MCF 10A (cell line): ENCODE results near the gene DGKD. TPM values are rescaled to one million over a fixed set of nuclear protein-coding genes. Genes with fewer than 3 reads are reported as not detected.

Experiments used
- BruUV-seq: library from RNA; stranded (reverse); fragments of 400-500 nt; replicated peaks from 2 replicates; lab custom pipeline; 2021; lab: Mats Ljungman, UMichigan
- CTCF ChIA-PET: fragments of 300-600 bp; sonication (Branson Sonifier 250); formaldehyde crosslinking; extraction: SDS; loops from one replicate; lab custom pipeline; 2021; ENCODE audit warnings: antibody characterized with exemption, inconsistent platforms; lab: Yijun Ruan, JAX
- POLR2A ChIA-PET: fragments of 300-600, 350-650 bp; sonication (Branson Sonifier 250); formaldehyde crosslinking; extraction: SDS; loops from one replicate; lab custom pipeline; 2020; ENCODE audit warnings: antibody characterized with exemption, inconsistent platforms; lab: Yijun Ruan, JAX
- DNase-seq: peaks from one replicate; pipeline ENCODE4 v3.0.0-alpha.2; 2018; ENCODE audit not compliant: unreplicated experiment
- H3K27ac Mint-ChIP-seq: one replicate; pipeline ENCODE4 v1.8.0; 2022; ENCODE audit warnings: mild to moderate bottlenecking, low read depth, mixed read lengths; ENCODE audit not compliant: unreplicated experiment
- H3K27me3 Mint-ChIP-seq: one replicate; pipeline ENCODE4 v1.8.0; 2022; ENCODE audit warnings: mixed read lengths; ENCODE audit not compliant: insufficient read depth, unreplicated experiment
- H3K36me3 Mint-ChIP-seq: one replicate; pipeline ENCODE4 v1.8.0; 2022; ENCODE audit warnings: mild to moderate bottlenecking, moderate library complexity, mixed read lengths; ENCODE audit not compliant: insufficient read depth, unreplicated experiment
- H3K4me1 Mint-ChIP-seq: one replicate; pipeline ENCODE4 v1.8.0; 2022; ENCODE audit warnings: mixed read lengths; ENCODE audit not compliant: insufficient read depth, unreplicated experiment
- H3K4me3 Mint-ChIP-seq: one replicate; pipeline ENCODE4 v1.8.0; 2022; ENCODE audit warnings: mild to moderate bottlenecking, moderate library complexity, mixed read lengths; ENCODE audit not compliant: unreplicated experiment
- H3K9me3 Mint-ChIP-seq: one replicate; pipeline ENCODE4 v1.8.0; 2022; ENCODE audit warnings: mixed read lengths; ENCODE audit not compliant: unreplicated experiment
- intact Hi-C: fragments of 100-400 bp; cut with micrococcal nuclease; formaldehyde crosslinking; loops from 2 replicates; pipeline ENCODE4 v1.14.1; 2022
- total RNA-seq: library from RNA; stranded (reverse); gene quantifications from 2 replicates; pipeline ENCODE4 v1.2.3, GENCODE V29; 2022
- TF ChIP-seq, protein P1 (sequence below): fragments of 200-600 bp; IDR thresholded peaks from one replicate; pipeline ENCODE4 v1.8.0; 2022; ENCODE audit warnings: antibody characterized with exemption, mild to moderate bottlenecking; ENCODE audit not compliant: unreplicated experiment

Gene DGKD
- total RNA-seq, 1 experiment from 2014 or later = 59.1 TPM

DNA sequence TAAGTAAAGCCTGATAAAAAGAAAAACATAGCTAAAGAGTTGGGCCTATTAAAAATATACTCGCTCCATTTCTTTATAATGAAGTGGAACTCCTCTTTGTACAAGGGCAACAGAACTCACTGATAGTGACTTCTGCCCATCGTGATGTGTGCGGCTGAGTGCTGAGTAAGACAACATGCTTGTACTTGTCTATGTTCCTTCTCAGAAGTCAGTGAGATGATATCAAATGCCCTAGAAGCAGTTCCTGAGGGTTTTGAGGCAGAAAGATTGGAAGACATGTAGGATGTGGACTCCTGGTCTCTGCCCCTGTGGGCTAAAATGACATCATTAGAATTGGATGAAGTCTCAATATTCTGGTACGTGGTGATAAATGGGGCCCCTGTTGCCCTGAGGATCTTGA lies 138.5 kb downstream of the DGKD start:
- Mint-ChIP-seq H3K4me3 (peak overlapping the region; percentile 17), H3K9me3 (no peaks in the 10 kb centered on the region), H3K27me3 (no peaks in the 10 kb centered on the region), H3K4me1 (peaks cover 40% of the 10 kb centered on the region), H3K36me3 (peaks cover 36% of the 10 kb centered on the region), H3K27ac (peak overlapping the region; percentile 97)
- POLR2A ChIA-PET = interaction anchor here (0.5 to 1.5 kb wide), 9 partner anchors 10 to 707 kb away, joined by 3 to 8 read pairs (median 4); partner anchors contain the start of genes UGT1A5 and USP40
- TF ChIP-seq, protein P1, sequence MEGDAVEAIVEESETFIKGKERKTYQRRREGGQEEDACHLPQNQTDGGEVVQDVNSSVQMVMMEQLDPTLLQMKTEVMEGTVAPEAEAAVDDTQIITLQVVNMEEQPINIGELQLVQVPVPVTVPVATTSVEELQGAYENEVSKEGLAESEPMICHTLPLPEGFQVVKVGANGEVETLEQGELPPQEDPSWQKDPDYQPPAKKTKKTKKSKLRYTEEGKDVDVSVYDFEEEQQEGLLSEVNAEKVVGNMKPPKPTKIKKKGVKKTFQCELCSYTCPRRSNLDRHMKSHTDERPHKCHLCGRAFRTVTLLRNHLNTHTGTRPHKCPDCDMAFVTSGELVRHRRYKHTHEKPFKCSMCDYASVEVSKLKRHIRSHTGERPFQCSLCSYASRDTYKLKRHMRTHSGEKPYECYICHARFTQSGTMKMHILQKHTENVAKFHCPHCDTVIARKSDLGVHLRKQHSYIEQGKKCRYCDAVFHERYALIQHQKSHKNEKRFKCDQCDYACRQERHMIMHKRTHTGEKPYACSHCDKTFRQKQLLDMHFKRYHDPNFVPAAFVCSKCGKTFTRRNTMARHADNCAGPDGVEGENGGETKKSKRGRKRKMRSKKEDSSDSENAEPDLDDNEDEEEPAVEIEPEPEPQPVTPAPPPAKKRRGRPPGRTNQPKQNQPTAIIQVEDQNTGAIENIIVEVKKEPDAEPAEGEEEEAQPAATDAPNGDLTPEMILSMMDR = no peak
- intact Hi-C loops = loop anchor here (10.0 kb wide), 1 partner anchor 62 kb away; no protein-coding TSS in a partner anchor
- CTCF ChIA-PET = interaction anchor here (0.8 to 0.9 kb wide), 2 partner anchors 72 to 441 kb away, joined by 3 to 4 read pairs; no protein-coding TSS in a partner anchor
- BruUV-seq = no TSS peak
- peak; percentile 74 for DNase-seq

DNA sequence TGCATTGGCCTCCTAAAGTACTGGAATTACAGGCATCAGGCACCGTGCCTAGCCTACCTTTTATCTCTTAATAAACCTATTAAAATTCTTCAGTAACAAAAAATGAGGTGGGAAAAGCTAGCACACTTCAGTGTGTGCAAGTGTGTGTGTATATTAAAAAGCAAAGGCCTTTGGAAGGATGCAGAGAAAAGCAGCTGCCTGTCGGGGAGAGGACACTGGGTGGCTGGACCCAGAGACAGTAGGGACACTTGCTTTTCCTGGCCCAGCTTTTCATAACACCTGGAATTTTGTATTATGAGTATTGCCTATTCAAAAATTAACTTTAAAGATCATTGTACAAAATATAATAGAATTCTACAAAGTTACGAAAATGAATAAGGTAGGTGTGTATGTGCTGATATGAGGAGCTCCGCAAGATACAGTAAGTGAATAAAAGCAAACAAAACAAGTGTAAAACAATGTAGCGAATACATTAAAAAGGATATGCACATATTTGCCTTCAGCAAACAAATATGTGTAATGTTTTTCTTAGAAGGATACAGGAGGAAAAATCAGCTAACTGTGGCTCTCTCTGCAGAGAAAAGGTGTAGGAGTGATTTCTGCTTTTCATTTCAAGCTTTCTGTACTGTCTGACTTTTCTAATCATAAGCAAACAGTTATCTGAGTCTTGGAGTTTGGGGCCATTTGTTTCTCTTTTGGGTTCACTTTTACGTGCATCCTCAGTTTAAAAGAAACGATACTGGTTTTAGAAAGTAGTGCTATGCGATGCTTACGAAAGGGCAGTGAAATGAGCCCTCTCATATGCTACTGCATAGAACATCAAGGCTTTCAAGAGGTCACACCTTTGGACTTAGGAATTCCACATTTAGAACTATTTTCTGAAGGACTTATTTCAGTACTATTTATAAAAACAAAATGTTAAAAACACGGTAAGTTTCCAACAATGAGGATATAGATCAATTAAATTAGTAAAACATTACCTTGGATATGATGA lies 141.5 kb downstream of the DGKD start:
- BruUV-seq = no TSS peak
- peaks cover 51% of the 10 kb centered on the region for H3K36me3 Mint-ChIP-seq
- no peaks in the 10 kb centered on the region for H3K9me3 Mint-ChIP-seq
- DNase-seq = no peak
- CTCF ChIA-PET = no interaction called here
- intact Hi-C loops = loop anchor here (10.0 kb wide), 1 partner anchor 59 kb away; no protein-coding TSS in a partner anchor
- POLR2A ChIA-PET = interaction anchor here (0.7 to 1.4 kb wide), 3 partner anchors 9 to 357 kb away, joined by 3 to 4 read pairs (median 4); no protein-coding TSS in a partner anchor
- TF ChIP-seq, protein P1 = no peak
- no peaks in the 10 kb centered on the region for H3K27me3 Mint-ChIP-seq
- peaks cover 23% of the 10 kb centered on the region for H3K4me1 Mint-ChIP-seq
- H3K27ac Mint-ChIP-seq = no peak overlapping the region
- H3K4me3 Mint-ChIP-seq = no peak overlapping the region

DNA sequence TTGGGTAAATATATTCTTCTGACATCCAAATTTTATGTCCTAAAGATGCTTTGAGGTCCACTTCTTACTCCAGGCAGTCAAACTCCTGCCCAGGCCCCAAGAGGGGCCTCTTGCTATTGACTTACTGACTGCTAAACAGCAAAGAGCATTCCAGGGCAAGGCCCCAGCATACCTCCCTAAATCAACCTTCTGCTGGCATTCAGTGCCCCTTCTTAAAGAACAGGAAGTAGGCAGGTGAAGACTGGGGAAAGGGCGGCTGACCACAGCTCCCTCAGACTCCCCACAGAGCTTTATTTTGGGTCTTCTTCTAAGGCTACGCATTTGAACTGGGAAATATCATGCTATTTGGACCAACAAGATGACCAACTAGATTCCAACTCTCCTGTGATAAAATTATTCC lies 143.4 kb downstream of the DGKD start:
- H3K4me3 Mint-ChIP-seq = no peak overlapping the region
- no peaks in the 10 kb centered on the region for H3K27me3 Mint-ChIP-seq
- TF ChIP-seq, protein P1 = no peak
- H3K4me1 Mint-ChIP-seq = peaks cover 23% of the 10 kb centered on the region
- peaks cover 9% of the 10 kb centered on the region for H3K9me3 Mint-ChIP-seq
- intact Hi-C loops = loop anchor here (10.0 kb wide), 1 partner anchor 57 kb away; no protein-coding TSS in a partner anchor
- POLR2A ChIA-PET = interaction anchor here (1.7 kb wide), 1 partner anchor 12 kb away, joined by 4 read pairs; no protein-coding TSS in a partner anchor
- peaks cover 56% of the 10 kb centered on the region for H3K36me3 Mint-ChIP-seq
- no peak overlapping the region for H3K27ac Mint-ChIP-seq
- CTCF ChIA-PET = interaction anchor here (0.5 kb wide), 1 partner anchor 214 kb away, joined by 3 read pairs; no protein-coding TSS in a partner anchor
- no peak for DNase-seq
- no TSS peak for BruUV-seq
